Muscle of leg (tissue), 11 donors: ENCODE measurements around the gene EEFSEC. TPM values are rescaled to one million over a fixed set of nuclear protein-coding genes. Genes with fewer than 3 reads are reported as not detected.
A peak's percentile ranks its signal among the peaks of the same experiment; 100 is the strongest.

Experiments
- DNase-seq: peaks from one replicate; pipeline ENCODE4 v3.0.0; 2013
- H3K27ac ChIP-seq: one replicate; pipeline ENCODE4 v1.5.1; 2013; ENCODE audit warnings: mild to moderate bottlenecking, low read length, control low read depth
- H3K27me3 ChIP-seq: one replicate; pipeline ENCODE4 v1.6.1; 2013; ENCODE audit warnings: low read length; ENCODE audit not compliant: control insufficient read depth, insufficient read depth
- H3K36me3 ChIP-seq: one replicate; pipeline ENCODE4 v1.6.1; 2013; ENCODE audit warnings: low read length; ENCODE audit not compliant: control insufficient read depth, insufficient read depth
- H3K4me1 ChIP-seq: one replicate; pipeline ENCODE4 v1.6.1; 2013; ENCODE audit warnings: low read length; ENCODE audit not compliant: control insufficient read depth, insufficient read depth
- H3K4me3 ChIP-seq: one replicate; pipeline ENCODE4 v1.5.1; 2013; ENCODE audit warnings: low read length, control low read depth
- H3K9me3 ChIP-seq: replicated peaks from 2 replicates; pipeline ENCODE4 v1.6.1; 2013; ENCODE audit warnings: low read depth, low read length; ENCODE audit not compliant: control insufficient read depth
- WGBS: methylation state at CpG from one replicate; pipeline ENCODE4 v1.1.5; 2013; ENCODE audit warnings: missing lambda C conversion rate; ENCODE audit not compliant: insufficient coverage; 5-methylcytosine and 5-hydroxymethylcytosine counted together
- polyA plus RNA-seq, 8 donors: library from polyadenylated mRNA; unstranded; fragments of 120-200 nt; gene quantifications; one replicate each; pipeline versions ENCODE4 v1.2.1 to v1.2.3, GENCODE V29; 2013; ENCODE audit warnings: inconsistent platforms in 1 of 8, low replicate concordance in 1 of 8; ENCODE audit not compliant: insufficient read length in 8 of 8, insufficient read depth in 1 of 8
- total RNA-seq: library from RNA; stranded (reverse); fragments of 120-200 nt; gene quantifications from one replicate; pipeline ENCODE4 v1.2.4, GENCODE V29; 2013

The EEFSEC gene
- total and polyA plus RNA-seq, 9 donors, result 5.5 to 20.9 (median 16.9) TPM

DNA sequence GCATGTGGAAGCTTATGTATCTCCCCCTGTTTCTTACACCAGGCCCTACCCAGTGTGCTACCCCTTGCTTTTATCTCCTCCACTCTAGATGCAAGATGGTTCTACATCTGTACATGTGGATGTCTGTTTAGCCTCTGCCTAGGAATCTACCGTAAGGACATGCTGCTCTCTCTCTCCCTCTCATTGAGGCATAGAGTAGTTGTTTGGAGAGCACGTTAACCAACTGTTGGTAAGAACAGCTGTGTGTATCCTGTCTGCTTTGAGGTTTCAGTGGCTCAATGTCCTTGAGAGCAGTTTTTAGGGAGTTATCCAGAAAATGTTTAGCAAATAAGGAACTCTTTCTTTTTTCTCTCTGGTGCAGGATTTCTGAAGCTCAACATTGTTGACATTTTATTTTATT, 160.7 kb downstream of the EEFSEC start:
- Histone ChIP-seq H3K36me3 (no peaks in the 10 kb centered on the region), H3K4me1 (peaks cover 40% of the 10 kb centered on the region), H3K4me3 (no peak overlapping the region), H3K9me3 (no peaks in the 10 kb centered on the region), H3K27me3 (no peaks in the 10 kb centered on the region), H3K27ac (no peak overlapping the region)
- no peak for DNase-seq
- WGBS, result no CpG with 5 or more reads among the region's 2 CpGs

DNA sequence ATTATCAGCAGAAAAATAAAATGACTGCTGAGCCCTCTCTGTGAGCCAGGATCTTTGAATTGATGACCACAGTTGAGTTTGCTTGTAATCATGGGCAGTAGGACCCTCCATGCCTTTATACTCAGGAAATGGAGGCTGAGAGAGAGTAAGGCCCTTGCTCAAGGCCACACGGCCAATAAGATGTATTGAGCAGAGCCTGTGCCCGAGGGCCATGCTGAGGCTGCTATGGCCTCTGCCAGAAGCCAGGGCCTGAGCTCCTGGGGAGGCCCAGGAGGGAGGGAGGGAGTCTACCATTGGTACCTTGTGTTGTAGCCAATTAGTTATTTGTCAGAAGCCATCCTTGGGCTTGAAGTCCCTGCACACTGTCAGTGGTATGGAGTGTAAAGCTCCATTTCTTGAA, 162.0 kb downstream of the EEFSEC start:
- Histone ChIP-seq H3K9me3 (no peaks in the 10 kb centered on the region), H3K27ac (no peak overlapping the region), H3K4me3 (no peak overlapping the region), H3K36me3 (peaks cover 2% of the 10 kb centered on the region), H3K4me1 (peaks cover 32% of the 10 kb centered on the region), H3K27me3 (no peaks in the 10 kb centered on the region)
- 87% methylated on average over 2 of the region's 2 CpGs for WGBS
- no peak for DNase-seq

DNA sequence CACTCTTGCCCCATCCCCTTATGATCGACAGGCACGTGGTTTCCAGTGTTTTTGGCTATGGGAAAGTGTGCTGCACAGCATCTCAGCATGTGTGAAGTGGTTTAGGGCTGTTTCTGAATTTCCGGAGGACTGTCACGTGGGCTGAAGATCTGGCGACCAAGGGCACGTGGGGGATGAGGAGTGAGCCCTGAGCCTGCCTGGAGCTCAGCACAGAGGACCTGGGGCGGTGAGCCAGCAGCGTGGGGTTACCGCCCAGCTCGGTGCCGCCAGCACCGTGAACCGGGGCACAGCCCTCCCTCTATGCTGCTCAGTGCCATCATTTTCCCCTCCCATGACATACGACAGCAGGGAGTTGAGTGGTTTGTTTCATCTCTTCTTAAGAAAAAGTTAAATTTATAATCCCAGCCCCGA, 163.2 kb downstream of the EEFSEC start:
- peaks cover 2% of the 10 kb centered on the region for H3K36me3 ChIP-seq
- no peak overlapping the region for H3K27ac ChIP-seq
- no peaks in the 10 kb centered on the region for H3K27me3 ChIP-seq
- H3K9me3 ChIP-seq, result no peaks in the 10 kb centered on the region
- peaks cover 30% of the 10 kb centered on the region for H3K4me1 ChIP-seq
- 10% methylated on average over 2 of the region's 15 CpGs for WGBS
- DNase-seq, result peak; percentile 45
- H3K4me3 ChIP-seq, result no peak overlapping the region

DNA sequence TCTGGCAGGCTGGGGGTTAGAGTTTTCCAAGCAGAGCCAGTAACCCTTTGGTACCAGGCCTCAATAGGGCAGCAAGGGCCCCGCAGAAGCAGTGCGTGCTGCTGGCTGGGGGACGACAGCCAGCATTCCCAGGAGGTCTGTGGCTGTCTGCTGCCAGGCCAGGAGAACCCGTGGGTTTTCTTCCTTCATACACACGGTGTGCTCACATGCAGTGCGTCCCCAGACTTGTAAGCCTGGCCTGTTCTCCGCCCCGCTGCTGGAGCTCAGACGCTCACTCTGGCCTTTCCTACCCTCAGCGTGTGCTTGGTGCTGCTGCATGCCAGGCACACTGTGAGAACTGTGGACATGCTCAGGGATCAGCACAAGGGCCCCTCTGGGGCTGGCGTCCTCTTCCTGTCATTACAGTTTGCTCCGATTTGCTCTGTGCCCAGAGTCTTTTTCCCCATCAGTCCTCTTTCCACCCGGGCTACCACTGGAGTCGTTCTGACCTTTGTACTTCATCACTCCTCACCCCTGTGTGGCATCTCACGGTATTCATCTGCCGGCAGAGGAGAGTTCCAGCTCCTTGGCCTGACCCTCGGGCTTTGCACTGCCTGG, 163.9 kb downstream of the EEFSEC start:
- Histone ChIP-seq H3K27me3 (no peaks in the 10 kb centered on the region), H3K9me3 (no peaks in the 10 kb centered on the region), H3K4me1 (peaks cover 27% of the 10 kb centered on the region), H3K27ac (no peak overlapping the region), H3K4me3 (no peak overlapping the region), H3K36me3 (peaks cover 2% of the 10 kb centered on the region)
- DNase-seq, result no peak
- WGBS, result 45% methylated on average over 17 of the region's 17 CpGs

DNA sequence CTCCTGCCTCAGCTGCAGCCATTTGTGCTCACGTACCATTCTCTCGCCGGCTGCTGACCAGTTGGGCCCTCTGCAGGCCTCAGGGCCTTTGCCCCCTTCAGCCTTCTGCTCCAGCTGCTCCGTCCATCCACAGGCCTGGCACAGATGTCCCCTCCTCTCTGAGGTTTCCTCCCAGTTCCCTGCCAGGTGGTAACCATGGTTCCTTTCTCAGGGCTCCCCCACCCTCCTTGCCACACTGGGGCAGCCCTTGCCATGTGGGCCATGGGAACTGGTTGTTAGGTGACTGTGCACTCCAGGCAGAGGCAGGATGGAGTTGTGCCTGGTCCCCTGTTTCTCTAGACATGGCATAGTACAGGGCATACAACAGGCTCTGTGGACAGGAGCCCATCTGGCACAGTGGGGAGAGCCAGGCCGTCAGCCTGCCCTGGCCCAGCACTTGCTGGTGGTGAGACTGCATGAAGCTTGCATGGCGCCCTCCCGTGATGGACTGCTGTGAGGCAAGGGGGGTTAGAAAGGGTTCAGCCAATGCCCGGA, 164.5 kb downstream of the EEFSEC start:
- WGBS, result 79% methylated on average over 8 of the region's 8 CpGs
- H3K27me3 ChIP-seq, result no peaks in the 10 kb centered on the region
- no peaks in the 10 kb centered on the region for H3K9me3 ChIP-seq
- no peak overlapping the region for H3K27ac ChIP-seq
- H3K36me3 ChIP-seq, result peaks cover 2% of the 10 kb centered on the region
- H3K4me1 ChIP-seq, result peaks cover 27% of the 10 kb centered on the region
- peak; percentile 28 for DNase-seq
- no peak overlapping the region for H3K4me3 ChIP-seq

DNA sequence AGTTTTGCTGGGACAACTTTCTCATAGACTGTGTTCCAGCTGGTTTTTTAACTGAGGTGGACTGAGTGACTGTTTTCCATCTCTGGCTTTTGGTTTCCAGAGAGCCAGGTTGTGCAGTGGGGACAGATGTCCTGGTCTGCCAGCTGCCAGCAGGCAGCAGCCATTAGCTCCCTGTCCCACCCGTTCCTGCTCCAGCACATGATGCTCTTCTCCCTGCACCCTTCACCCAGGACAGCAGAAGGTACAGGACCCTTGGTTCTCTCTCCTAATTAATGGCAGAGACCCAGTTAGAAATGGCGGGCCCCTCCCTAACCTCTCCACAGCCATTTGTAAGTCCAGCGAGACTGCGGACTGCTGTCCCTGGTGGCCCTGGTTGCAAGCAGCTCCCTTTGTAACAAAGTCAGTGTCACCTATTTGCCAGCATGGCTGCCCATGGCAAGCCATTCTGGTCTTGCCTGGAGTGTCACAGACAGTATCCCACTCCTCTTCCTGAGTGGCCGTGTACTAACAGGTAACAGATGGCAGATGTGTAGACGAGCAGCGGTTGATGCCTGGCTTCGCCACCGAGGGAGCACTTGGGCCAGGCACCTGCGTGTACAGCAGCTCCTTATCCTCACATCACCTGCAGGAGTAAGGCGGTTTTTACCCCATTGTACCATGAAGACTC, 165.1 kb downstream of the EEFSEC start:
- Histone ChIP-seq H3K36me3 (peaks cover 2% of the 10 kb centered on the region), H3K4me1 (peaks cover 27% of the 10 kb centered on the region), H3K27me3 (no peaks in the 10 kb centered on the region), H3K4me3 (no peak overlapping the region), H3K9me3 (no peaks in the 10 kb centered on the region), H3K27ac (no peak overlapping the region)
- WGBS, result 70% methylated on average over 11 of the region's 11 CpGs
- DNase-seq, result no peak

DNA sequence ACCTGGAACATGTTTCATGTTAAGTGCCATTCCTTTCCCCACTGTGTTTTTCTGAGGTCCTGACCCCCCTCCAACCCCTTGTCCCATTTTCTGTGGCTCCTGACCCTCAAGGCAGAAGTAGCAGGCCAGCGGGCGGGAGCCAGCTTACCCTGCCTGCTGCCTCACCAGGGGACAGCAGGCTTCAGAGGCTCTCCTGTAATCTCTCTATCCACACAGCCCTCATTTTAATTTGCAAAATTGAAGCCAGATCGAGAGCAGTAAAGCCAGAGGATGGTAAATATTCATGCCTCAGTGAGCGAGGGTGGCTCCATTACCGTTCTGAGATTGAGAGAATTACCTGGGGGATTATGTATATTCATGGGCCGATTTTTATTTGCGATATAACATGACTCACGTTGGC, 165.8 kb downstream of the EEFSEC start:
- DNase-seq, result no peak
- no peaks in the 10 kb centered on the region for H3K9me3 ChIP-seq
- H3K27ac ChIP-seq, result no peak overlapping the region
- H3K27me3 ChIP-seq, result no peaks in the 10 kb centered on the region
- no peak overlapping the region for H3K4me3 ChIP-seq
- peaks cover 2% of the 10 kb centered on the region for H3K36me3 ChIP-seq
- peaks cover 27% of the 10 kb centered on the region for H3K4me1 ChIP-seq
- WGBS, result 86% methylated on average over 7 of the region's 8 CpGs

DNA sequence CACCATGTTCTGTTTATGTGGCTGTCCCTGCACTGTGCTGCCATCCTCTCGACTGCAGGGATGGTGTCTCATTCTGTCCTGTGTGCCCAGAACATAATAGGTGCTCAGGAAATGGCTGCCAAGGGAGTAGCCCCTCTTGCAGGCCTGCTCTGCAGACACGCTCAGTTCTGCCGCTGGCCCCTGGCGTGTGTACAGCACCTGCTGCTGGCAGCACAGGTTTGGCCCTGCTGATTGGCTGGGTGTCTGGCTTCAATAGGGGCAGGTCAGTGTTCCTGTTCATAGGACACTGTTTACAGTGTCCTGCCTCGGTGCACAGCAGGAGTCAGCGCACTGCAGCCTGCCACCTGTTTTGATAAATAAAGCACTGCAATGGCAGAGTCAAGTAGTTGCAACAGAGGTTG, 166.5 kb downstream of the EEFSEC start:
- Histone ChIP-seq H3K27ac (no peak overlapping the region), H3K4me3 (no peak overlapping the region), H3K27me3 (no peaks in the 10 kb centered on the region), H3K9me3 (no peaks in the 10 kb centered on the region), H3K4me1 (peaks cover 27% of the 10 kb centered on the region), H3K36me3 (peaks cover 2% of the 10 kb centered on the region)
- no peak for DNase-seq
- WGBS, result 87% methylated on average over 4 of the region's 6 CpGs

DNA sequence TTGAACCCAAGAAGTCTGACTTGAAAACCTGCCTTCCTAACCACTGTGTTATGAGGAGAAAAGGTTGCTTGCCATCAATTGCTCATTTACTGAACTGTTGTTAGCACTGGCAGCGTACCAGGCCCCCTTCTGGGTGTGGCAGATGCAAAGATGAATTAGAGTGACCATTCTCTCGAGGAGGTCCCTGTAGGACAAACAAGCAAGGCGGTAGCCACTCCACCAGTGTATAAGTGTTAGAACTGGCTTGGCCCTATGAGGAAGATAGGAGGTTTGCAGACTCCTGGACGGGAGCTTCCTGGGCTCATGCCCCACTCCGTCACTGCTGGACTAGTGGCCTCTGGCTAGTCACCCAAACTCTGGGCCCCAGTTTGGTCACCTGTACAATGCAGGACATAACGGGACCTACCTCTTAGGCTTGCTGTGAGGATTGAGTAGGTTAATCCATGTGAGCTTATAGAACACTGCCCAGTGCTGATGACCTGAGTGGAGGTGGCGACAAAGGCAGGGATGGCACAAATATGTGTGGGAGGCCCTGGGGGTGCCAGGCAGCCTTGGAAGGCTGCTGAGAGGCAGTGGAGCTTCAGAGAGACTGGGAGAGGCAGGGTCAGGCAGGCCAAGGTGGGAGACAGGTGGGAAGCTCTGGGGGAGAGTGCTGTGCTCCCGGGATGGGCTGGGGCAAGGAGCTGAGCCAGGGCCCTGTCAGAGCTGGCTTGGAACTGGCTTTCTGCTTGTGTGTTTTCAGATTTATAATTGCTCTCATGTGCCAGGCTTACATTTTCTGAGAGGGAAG, 167.5 kb downstream of the EEFSEC start:
- H3K27ac ChIP-seq, result no peak overlapping the region
- no peaks in the 10 kb centered on the region for H3K27me3 ChIP-seq
- peaks cover 27% of the 10 kb centered on the region for H3K4me1 ChIP-seq
- H3K9me3 ChIP-seq, result no peaks in the 10 kb centered on the region
- 88% methylated on average over 6 of the region's 8 CpGs for WGBS
- no peak for DNase-seq
- H3K36me3 ChIP-seq, result peaks cover 2% of the 10 kb centered on the region
- H3K4me3 ChIP-seq, result no peak overlapping the region

DNA sequence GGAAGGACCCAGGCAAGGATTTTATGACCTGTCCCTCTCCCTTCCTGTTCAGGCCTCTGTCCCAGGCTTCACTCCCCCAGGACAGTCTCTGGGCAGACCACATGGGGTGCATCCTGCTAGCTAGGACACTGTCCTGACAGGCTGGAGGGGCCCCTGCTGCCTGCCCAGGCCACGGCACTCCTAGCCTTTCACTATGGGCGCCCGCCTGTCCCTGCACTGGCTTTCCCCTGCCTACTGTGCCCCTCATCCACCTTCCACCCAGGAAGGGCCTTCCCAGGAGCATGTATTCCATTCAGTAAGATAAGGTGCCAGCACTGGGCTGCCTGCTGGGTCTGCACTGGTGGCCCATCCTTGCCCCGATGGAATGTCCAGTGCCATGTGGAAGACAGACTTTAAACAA, 168.1 kb downstream of the EEFSEC start:
- H3K4me1 ChIP-seq, result peaks cover 24% of the 10 kb centered on the region

More for the DNA sequence above, 168.1 kb downstream of the EEFSEC start:
- 96% methylated on average over 4 of the region's 4 CpGs for WGBS
- Histone ChIP-seq H3K27me3 (no peaks in the 10 kb centered on the region), H3K4me3 (no peak overlapping the region), H3K27ac (no peak overlapping the region), H3K9me3 (no peaks in the 10 kb centered on the region), H3K36me3 (peaks cover 2% of the 10 kb centered on the region)
- DNase-seq, result no peak
